Activated naive CD4-positive, alpha-beta T cell treated with anti-CD3 and anti-CD28 coated beads for 36 hours (primary cell): ENCODE measurements around the gene MCAT. TPM values are rescaled to one million over a fixed set of nuclear protein-coding genes. Genes with fewer than 3 reads are reported as not detected.

Source experiments
- CTCF ChIA-PET: fragments of 350-600 bp; sonication (Branson Sonifier 250); formaldehyde crosslinking; loops from one replicate; lab custom pipeline; 2021; ENCODE audit warnings: antibody characterized with exemption; lab: Charles Lee
- DNase-seq: peaks from one replicate; pipeline ENCODE4 v3.0.0-alpha.2; 2020
- H3K27ac Mint-ChIP-seq: one replicate; pipeline ENCODE4 v1.8.0; 2021; ENCODE audit warnings: mild to moderate bottlenecking, mixed read lengths
- H3K27me3 Mint-ChIP-seq: one replicate; pipeline ENCODE4 v1.8.0; 2021; ENCODE audit warnings: low read depth, mixed read lengths
- H3K36me3 Mint-ChIP-seq: one replicate; pipeline ENCODE4 v1.8.0; 2021; ENCODE audit warnings: low read depth, mixed read lengths
- H3K4me1 Mint-ChIP-seq: one replicate; pipeline ENCODE4 v1.8.0; 2021; ENCODE audit warnings: low read depth, mixed read lengths
- H3K4me3 Mint-ChIP-seq: one replicate; pipeline ENCODE4 v1.8.0; 2021; ENCODE audit warnings: mild to moderate bottlenecking, moderate library complexity, mixed read lengths
- H3K9me3 Mint-ChIP-seq: one replicate; pipeline ENCODE4 v1.8.0; 2021; ENCODE audit warnings: mixed read lengths
- intact Hi-C: fragments of 100-400 bp; cut with micrococcal nuclease; formaldehyde crosslinking; loops from one replicate; pipeline ENCODE4 v1.15.1; 2023
- total RNA-seq, 2 experiments: library from RNA; stranded (reverse); gene quantifications; one replicate each; pipeline ENCODE4 v1.2.3, GENCODE V29; 2021

Gene MCAT
- total RNA-seq, 2 experiments from 2014 or later, result 10.0 to 10.5 TPM

DNA sequence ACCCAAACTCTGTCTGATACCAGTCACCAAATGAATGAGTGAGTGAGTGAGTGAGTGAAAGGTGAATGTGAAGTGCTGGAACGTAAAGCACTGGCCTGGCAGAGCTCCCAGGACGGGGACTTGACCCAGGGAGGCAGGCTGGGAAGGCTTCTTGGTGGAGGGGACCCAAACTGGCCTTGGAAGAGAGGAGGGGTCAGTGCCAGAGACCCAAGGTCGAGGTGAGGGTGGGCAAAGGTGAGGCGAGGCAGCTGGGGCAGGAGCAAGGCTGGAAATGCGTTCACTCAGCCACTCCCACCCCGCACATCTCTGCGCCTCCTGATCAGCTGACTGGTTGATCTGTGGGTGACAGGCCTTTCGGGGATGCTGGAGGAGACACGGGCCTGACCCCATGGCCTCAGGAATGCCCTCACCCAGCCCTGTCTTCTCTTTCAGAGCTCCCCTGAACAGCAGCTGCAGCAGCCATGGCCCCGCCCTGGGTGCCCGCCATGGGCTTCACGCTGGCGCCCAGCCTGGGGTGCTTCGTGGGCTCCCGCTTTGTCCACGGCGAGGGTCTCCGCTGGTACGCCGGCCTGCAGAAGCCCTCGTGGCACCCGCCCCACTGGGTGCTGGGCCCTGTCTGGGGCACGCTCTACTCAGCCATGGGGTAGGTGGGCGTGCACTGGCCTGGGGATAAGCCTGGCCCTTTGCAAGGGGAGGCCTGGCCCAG, 15.7 kb upstream of the MCAT start:
- no peaks in the 10 kb centered on the region for H3K9me3 Mint-ChIP-seq
- peaks cover 2% of the 10 kb centered on the region for H3K36me3 Mint-ChIP-seq
- CTCF ChIA-PET, result interaction anchor here (0.6 to 2.3 kb wide), 2 partner anchors 29 to 291 kb away, joined by 3 to 5 read pairs; partner anchors contain the start of gene TTLL12
- no peaks in the 10 kb centered on the region for H3K27me3 Mint-ChIP-seq
- intact Hi-C loops, result no loop called here
- H3K4me1 Mint-ChIP-seq, result peaks cover 8% of the 10 kb centered on the region
- H3K27ac Mint-ChIP-seq, result no peak overlapping the region
- DNase-seq, result no peak
- no peak overlapping the region for H3K4me3 Mint-ChIP-seq

DNA sequence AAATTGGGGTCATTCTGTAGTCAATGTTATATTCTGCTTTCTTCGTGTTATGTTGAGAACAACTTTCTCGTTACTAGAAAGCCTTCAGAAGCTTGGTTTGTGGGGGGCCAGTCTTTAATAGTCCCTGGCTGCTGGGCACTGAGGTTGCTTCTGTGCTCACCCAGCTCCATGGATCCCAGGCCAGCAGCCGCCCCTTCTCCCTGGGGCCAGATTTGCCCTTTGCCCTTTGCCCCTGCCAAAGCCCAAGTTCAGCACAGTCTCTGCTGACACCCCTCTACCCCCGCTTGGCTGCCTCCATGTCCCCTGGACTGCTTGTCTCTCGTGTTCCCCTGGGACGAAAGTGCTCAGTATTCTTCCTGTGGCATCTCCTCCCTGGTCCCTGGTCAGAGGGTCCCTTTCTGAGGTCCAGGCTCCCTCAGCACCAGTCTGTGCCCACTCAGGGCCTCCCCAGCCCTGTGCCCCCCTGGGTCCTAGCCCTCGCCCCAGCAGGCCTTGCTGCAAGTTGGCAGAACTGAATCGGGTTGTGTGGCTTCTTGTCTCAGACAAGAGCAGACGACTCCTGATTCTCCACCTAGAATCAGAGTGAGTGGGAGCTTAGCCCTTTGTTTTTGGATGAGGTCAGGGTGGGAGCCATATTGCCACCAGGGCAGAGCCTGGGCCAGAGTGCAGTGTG, 14.8 kb upstream of the MCAT start:
- peaks cover 2% of the 10 kb centered on the region for H3K36me3 Mint-ChIP-seq
- no peak for DNase-seq
- intact Hi-C loops, result no loop called here
- peaks cover 8% of the 10 kb centered on the region for H3K4me1 Mint-ChIP-seq
- no peak overlapping the region for H3K4me3 Mint-ChIP-seq
- no peaks in the 10 kb centered on the region for H3K27me3 Mint-ChIP-seq
- no peak overlapping the region for H3K27ac Mint-ChIP-seq
- CTCF ChIA-PET, result interaction anchor here (0.5 to 2.3 kb wide), 2 partner anchors 20 to 29 kb away, joined by 3 to 5 read pairs; partner anchors contain the start of gene TTLL12
- no peaks in the 10 kb centered on the region for H3K9me3 Mint-ChIP-seq

DNA sequence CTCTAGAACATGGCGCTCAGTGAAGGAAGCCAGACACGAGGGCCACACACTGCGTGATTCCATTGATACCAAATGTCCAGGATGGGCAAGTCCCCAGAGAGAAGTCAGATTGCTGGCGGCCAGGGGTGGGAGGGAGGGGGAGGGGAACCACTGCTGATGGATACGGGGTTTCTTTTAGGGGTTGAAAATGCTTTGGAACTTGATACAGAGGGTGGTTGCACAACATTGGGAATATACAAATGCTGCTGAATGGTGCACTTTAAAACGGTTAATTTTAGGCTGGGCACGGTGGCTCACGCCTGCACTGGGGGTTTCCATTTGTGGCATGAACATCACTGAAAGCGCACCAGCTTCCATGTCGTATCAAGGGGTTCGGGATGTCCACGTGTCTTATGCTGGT, 13.2 kb upstream of the MCAT start:
- Mint-ChIP-seq H3K4me3 (no peak overlapping the region), H3K36me3 (no peaks in the 10 kb centered on the region), H3K27ac (no peak overlapping the region), H3K4me1 (peaks cover 14% of the 10 kb centered on the region), H3K9me3 (no peaks in the 10 kb centered on the region), H3K27me3 (no peaks in the 10 kb centered on the region)
- CTCF ChIA-PET, result no interaction called here
- DNase-seq, result no peak
- intact Hi-C loops, result no loop called here

DNA sequence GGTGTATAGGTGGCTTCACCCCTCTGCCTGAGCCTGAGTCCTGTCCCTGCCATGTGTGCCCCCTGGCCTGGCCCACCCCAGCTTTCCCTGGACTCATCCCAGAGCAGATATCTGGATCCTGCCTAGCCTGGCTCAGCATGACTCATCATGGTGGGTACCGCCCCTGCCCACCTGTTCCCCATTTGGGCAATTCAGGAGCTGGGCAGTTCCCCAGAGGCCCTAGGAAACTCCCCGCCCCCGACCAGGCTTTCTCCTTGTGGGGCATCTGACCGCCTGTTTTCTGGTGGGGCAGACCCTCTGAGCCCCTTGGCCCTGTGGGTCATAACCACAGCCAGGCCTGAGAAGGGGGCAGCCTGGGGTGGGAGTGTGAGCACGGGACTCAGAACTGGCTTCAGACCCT, 12.6 kb upstream of the MCAT start:
- H3K9me3 Mint-ChIP-seq, result no peaks in the 10 kb centered on the region
- no peaks in the 10 kb centered on the region for H3K27me3 Mint-ChIP-seq
- CTCF ChIA-PET, result no interaction called here
- no peak for DNase-seq
- H3K27ac Mint-ChIP-seq, result no peak overlapping the region
- peaks cover 1% of the 10 kb centered on the region for H3K36me3 Mint-ChIP-seq
- H3K4me1 Mint-ChIP-seq, result peaks cover 16% of the 10 kb centered on the region
- intact Hi-C loops, result no loop called here
- no peak overlapping the region for H3K4me3 Mint-ChIP-seq

DNA sequence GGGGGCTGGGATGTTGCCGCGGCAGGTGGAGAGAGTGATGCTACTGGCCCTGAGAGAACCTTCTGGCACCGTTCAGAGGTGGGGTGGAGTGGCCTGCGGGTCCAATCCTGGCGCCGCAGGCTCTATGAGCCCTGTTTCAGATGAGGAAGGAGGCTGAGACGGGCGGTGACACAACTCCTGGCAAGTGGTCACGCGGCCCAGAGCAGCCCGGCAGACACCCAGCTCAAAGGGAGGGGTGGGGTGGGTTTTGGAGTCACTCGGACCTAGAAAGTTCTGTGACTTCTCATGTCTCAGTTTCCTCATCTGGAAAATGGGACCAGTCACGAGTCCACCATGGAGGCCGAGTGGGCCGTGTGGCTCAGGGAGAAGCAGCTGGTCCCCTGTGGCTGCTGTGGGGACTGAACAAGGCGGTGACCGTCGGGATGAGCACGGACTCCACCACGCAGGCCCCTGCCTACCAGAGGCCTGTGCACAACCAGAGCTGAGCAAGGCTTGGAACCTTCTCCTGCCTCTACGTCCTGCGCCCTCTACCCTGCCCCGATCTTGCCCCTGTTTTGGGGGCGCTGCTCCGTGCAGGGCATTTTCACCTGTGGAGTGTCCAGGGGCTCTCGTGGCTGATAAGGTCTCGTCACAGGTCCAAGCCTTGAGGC, 11.8 kb upstream of the MCAT start:
- CTCF ChIA-PET, result no interaction called here
- DNase-seq, result no peak
- Mint-ChIP-seq H3K27ac (no peak overlapping the region), H3K27me3 (no peaks in the 10 kb centered on the region), H3K4me1 (peaks cover 16% of the 10 kb centered on the region), H3K4me3 (no peak overlapping the region), H3K9me3 (no peaks in the 10 kb centered on the region), H3K36me3 (peaks cover 1% of the 10 kb centered on the region)
- intact Hi-C loops, result no loop called here

DNA sequence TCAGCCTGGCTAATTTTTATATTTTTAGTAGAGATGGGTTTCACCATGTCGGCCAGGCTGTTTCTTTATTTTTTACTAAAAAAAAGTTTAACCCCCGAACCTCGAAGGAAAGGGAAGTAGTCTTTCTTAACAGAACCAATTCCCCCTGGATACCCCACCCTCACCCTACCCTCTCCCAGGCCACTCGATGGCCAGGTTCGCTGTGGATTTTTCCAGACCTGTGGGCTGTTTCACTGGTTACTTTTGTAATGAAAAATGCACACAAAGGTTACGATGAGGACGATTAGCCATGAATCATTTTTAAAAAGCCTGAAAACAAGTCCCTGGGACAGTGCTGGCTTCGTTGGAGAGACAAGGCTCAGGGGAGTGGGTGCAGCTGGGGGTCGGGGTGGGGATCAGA, 10.7 kb upstream of the MCAT start:
- Mint-ChIP-seq H3K4me1 (peaks cover 17% of the 10 kb centered on the region), H3K36me3 (peaks cover 1% of the 10 kb centered on the region), H3K9me3 (no peaks in the 10 kb centered on the region), H3K27ac (no peak overlapping the region), H3K4me3 (no peak overlapping the region), H3K27me3 (no peaks in the 10 kb centered on the region)
- CTCF ChIA-PET, result no interaction called here
- intact Hi-C loops, result loop anchor here (2.0 kb wide), 1 partner anchor 43 kb away; the partner anchor contains the start of gene BIK
- no peak for DNase-seq

DNA sequence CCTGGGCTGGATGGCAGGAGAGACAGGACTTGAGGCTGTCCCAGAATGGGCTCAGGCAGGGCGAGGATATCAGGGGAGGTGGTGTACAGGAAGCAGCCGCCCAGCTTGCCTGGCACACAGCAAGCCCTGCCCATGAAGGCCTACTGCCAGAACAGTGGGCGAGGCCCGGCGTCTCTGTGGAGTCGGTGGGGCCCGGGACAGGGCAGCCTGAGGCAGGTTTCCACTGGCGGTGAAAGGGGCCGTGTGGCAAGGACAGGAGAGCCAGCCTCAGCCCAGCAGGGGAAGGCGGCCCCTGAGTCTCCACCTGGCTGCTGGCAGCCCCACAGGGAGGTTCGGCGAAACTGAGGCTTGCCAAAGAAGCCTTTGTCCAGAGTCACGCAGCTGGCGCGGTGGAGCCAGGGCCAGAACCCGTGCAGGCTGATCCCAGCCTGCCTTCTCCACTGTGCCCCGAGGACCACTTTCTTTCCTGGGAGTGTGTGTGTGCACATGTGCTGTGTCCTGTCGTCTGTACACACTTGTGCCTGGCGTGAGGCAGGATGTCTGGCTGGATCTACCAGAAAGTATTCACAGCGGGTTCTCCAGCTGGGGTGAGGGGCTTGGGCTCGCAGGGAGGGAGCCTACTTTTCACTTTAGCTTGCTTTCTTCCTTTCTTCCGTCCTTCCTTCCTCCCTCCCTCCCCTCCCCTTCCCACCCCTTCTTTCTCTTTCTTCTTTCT, 9.3 kb upstream of the MCAT start:
- H3K4me3 Mint-ChIP-seq, result peak overlapping the region; percentile 86
- peak overlapping the region; percentile 51 for H3K27ac Mint-ChIP-seq
- peak; percentile 70 for DNase-seq
- peaks cover 27% of the 10 kb centered on the region for H3K4me1 Mint-ChIP-seq
- H3K36me3 Mint-ChIP-seq, result peaks cover 1% of the 10 kb centered on the region
- H3K9me3 Mint-ChIP-seq, result no peaks in the 10 kb centered on the region
- CTCF ChIA-PET, result interaction anchor here (0.6 kb wide), 1 partner anchor 138 kb away, joined by 3 read pairs; no protein-coding TSS in a partner anchor
- intact Hi-C loops, result loop anchor here (2.0 kb wide), 1 partner anchor 42 kb away; the partner anchor contains the start of gene BIK
- H3K27me3 Mint-ChIP-seq, result no peaks in the 10 kb centered on the region

DNA sequence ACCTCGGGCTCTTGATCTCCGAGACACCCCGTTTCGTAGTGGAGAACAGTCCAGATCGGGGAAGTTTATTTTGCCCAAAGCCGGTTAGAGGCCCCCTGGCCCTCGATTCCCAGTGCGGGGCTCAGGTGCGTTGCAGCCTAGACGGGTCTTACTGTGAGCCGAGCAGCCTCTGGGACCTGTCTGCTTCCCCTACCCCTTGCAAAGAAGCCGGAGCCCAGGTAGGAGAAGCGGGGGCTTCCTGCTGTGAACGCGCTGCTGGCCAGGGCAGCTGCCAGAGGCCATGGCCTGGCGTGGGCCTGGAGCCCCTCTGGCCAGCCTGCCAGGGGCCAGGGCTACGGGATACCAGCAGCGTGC, 8.8 kb upstream of the MCAT start:
- H3K4me3 Mint-ChIP-seq, result peak overlapping the region; percentile 86

DNA sequence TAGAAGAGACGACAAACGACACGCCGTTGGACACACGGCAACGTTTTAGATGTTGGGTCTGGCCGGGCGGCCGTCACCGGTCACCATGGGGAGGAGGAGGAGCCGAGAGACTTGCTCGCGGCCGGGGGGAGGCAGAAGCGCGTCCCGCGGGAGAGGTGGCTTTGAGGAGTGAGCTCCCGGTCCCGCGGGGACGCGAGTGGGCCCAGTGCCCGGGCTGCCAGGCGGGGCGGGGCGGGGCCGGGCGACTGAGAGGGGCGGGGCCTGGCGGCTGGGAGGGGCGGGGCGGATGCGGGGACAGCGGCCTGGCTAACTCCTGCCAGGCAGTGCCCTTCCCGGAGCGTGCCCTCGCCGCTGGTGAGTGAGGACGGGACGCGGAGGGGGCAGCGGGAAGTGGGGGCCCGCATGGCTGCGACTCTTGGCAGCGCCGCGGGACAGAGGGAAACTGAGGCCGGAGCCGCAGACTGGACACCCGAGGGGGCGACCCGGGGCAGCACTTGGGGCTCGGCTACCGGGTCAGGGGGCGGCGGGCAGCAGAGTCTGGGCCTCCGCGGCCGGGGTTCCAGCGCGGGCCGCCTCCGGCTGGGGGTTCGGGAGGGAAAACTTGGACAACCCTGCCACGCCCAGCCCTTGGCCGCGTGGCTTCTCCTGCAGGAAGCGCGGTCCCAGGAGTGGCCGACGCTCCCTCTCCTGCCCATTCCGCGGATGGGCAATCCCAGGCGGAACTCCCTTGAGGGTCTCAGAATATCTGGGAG, 8.2 kb upstream of the MCAT start, which contains the start of gene TSPO:
Gene TSPO (plus strand): TSS at position 309 of the 752 bp plus-strand sequence. CDS start 7,680 bp downstream, outside the sequence.
- peak within 1 kb of the TSS; percentile 80 for H3K27ac Mint-ChIP-seq
- H3K27me3 Mint-ChIP-seq, result no peaks in the 10 kb centered on the region
- intact Hi-C loops, result loop anchor here (2.0 kb wide), 2 partner anchors 35 to 41 kb away; partner anchors contain the start of genes BIK and TTLL12
- H3K36me3 Mint-ChIP-seq, result peaks cover 1% of the 10 kb centered on the region
- peak within 1 kb of the TSS; percentile 86 for H3K4me3 Mint-ChIP-seq
- DNase-seq, result peak; percentile 57
- H3K9me3 Mint-ChIP-seq, result no peaks in the 10 kb centered on the region
- peaks cover 33% of the 10 kb centered on the region for H3K4me1 Mint-ChIP-seq
- CTCF ChIA-PET, result no interaction called here

More for the DNA sequence above, 8.8 kb upstream of the MCAT start:
- Mint-ChIP-seq H3K27me3 (no peaks in the 10 kb centered on the region), H3K36me3 (peaks cover 1% of the 10 kb centered on the region), H3K9me3 (no peaks in the 10 kb centered on the region), H3K27ac (peak overlapping the region; percentile 51), H3K4me1 (peaks cover 32% of the 10 kb centered on the region)
- intact Hi-C loops, result loop anchor here (2.0 kb wide), 1 partner anchor 41 kb away; the partner anchor contains the start of gene BIK
- CTCF ChIA-PET, result no interaction called here
- DNase-seq, result no peak

DNA sequence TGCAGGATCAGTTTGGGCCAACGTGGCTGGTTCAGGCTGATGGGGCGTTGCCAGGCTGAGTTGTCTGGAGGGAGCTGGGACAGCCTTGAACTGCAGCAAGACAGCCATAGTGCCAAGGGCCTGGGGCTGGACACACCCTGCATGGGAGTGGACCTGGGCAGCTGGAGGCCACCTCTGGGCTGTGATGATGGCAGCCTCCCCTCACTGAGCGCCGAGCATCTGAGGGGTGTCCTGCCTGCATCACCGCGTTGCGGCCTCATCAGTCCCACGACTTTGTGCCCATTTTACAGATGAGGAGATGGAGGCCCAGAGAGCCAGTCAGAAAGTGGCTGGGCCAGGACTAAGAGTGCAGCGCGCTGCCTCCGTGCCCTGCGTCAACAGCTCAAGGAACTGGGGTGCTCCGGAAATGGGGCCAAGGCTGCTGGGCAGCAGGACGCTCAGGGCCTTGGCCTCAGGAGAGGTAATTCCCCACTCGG, 7.6 kb upstream of the MCAT start:
- Mint-ChIP-seq H3K27me3 (no peaks in the 10 kb centered on the region), H3K27ac (peak overlapping the region; percentile 80), H3K4me1 (peaks cover 31% of the 10 kb centered on the region), H3K4me3 (peak overlapping the region; percentile 86), H3K9me3 (no peaks in the 10 kb centered on the region), H3K36me3 (peaks cover 1% of the 10 kb centered on the region)
- intact Hi-C loops, result loop anchor here (2.0 kb wide), 1 partner anchor 36 kb away; the partner anchor contains the start of gene TTLL12
- DNase-seq, result no peak
- CTCF ChIA-PET, result no interaction called here

DNA sequence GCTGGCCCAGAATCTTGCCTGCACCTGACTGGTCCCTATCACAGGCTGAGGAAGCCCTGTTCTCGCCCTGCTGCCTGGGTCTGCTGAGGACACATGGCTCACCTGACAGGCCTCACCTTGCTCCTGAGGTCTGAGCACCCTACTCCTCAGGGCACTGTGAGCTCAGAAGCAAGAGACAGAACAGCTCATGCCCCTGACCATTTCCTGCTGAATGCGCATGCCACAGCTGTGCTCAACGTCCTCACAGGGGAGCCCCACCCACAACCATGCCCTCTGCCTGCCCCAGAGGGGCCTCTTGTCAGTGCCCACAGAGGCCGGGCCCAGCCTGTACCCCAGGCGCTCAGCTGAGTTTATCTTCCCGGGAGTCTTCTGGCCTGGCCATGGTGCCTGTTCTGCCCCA, 5.4 kb upstream of the MCAT start:
- DNase-seq, result no peak
- Mint-ChIP-seq H3K4me1 (peaks cover 26% of the 10 kb centered on the region), H3K36me3 (peaks cover 1% of the 10 kb centered on the region), H3K9me3 (no peaks in the 10 kb centered on the region), H3K27me3 (no peaks in the 10 kb centered on the region), H3K27ac (peak overlapping the region; percentile 36), H3K4me3 (no peak overlapping the region)
- CTCF ChIA-PET, result interaction anchor here (0.6 kb wide), 1 partner anchor 230 kb away, joined by 3 read pairs; no protein-coding TSS in a partner anchor
- intact Hi-C loops, result no loop called here
